H1 (cell line): ENCODE data around the gene A4GALT. TPM values are rescaled to one million over a fixed set of nuclear protein-coding genes. Genes with fewer than 3 reads are reported as not detected.

Source experiments
- CTCF ChIA-PET: fragments of 300-600 bp; sonication (Branson Sonifier 250); formaldehyde crosslinking; loops from one replicate; lab custom pipeline; 2021; ENCODE audit not compliant: partially characterized antibody; lab: Charles Lee
- POLR2A ChIA-PET: fragments of 300-600 bp; sonication (Branson Sonifier 250); formaldehyde crosslinking; loops from one replicate; lab custom pipeline; 2021; ENCODE audit warnings: inconsistent platforms; ENCODE audit not compliant: partially characterized antibody; lab: Charles Lee
- DNase-seq, 2 experiments: peaks; one replicate each; pipeline versions ENCODE4 v3.0.0 to v3.0.0-alpha.2; 2010 to 2022; ENCODE audit warnings: low spot score in 2 of 2, low read depth in 1 of 2, mixed read lengths in 1 of 2
- FAIRE-seq: peaks from 2 replicates; lab custom pipeline; 2011; peaks lifted over from hg19 to GRCh38; lab: Jason Lieb, UNC
- H2AFZ ChIP-seq: 2 replicates; pipeline ENCODE4 v1.8.1; 2012; ENCODE audit warnings: low read length, inconsistent platforms
- H2AK5ac ChIP-seq: 2 replicates; pipeline ENCODE4 v1.6.1; 2013; ENCODE audit warnings: low read depth, low read length
- H2BK120ac ChIP-seq: replicated peaks from 2 replicates; pipeline ENCODE3; 2013; ENCODE audit warnings: low read depth, low read length, inconsistent platforms
- H2BK12ac ChIP-seq: 2 replicates; pipeline ENCODE4 v1.6.1; 2013; ENCODE audit warnings: low read depth, low read length
- H2BK15ac ChIP-seq: 2 replicates; pipeline ENCODE4 v1.6.1; 2013; ENCODE audit warnings: low read length
- H2BK20ac ChIP-seq: 2 replicates; pipeline ENCODE4 v1.6.1; 2013; ENCODE audit warnings: low read length
- H2BK5ac ChIP-seq: 2 replicates; pipeline ENCODE4 v1.6.1; 2013; ENCODE audit warnings: low read depth, low read length
- H3K14ac ChIP-seq: 2 replicates; pipeline ENCODE4 v1.6.1; 2013; ENCODE audit warnings: inconsistent platforms; ENCODE audit not compliant: insufficient read length
- H3K18ac ChIP-seq: 2 replicates; pipeline ENCODE4 v1.6.1; 2013; ENCODE audit warnings: low read length; ENCODE audit errors: extremely low read depth
- H3K23ac ChIP-seq: 2 replicates; pipeline ENCODE4 v1.6.1; 2013; ENCODE audit warnings: inconsistent platforms; ENCODE audit not compliant: insufficient read length
- H3K23me2 ChIP-seq: 2 replicates; pipeline ENCODE4 v1.6.1; 2013; ENCODE audit warnings: low read depth, low read length
- H3K27ac ChIP-seq: 2 replicates; pipeline ENCODE4 v1.6.1; 2011; ENCODE audit warnings: low read depth, low read length, inconsistent platforms
- H3K27me3 ChIP-seq, 4 experiments: replicated peaks in 1 of 4; 1 replicate in 1 of 4; 2 replicates in 3 of 4; pipeline versions ENCODE4 v1.6.1 to v1.8.1; 2011 to 2013; ENCODE audit warnings: low read length in 3 of 4, mild to moderate bottlenecking in 3 of 4, inconsistent platforms in 2 of 4, mixed read lengths in 2 of 4, moderate library complexity in 1 of 4; ENCODE audit not compliant: control insufficient read depth in 3 of 4, insufficient read depth in 3 of 4; ENCODE audit errors: extremely low read depth in 1 of 4
- H3K36me3 ChIP-seq, 4 experiments: 2 replicates each; pipeline versions ENCODE4 v1.6.1 to v1.8.1; 2011 to 2013; ENCODE audit warnings: mild to moderate bottlenecking in 4 of 4, low read length in 3 of 4, moderate library complexity in 2 of 4, control low read depth in 1 of 4, inconsistent platforms in 1 of 4; ENCODE audit not compliant: insufficient read depth in 4 of 4, control insufficient read depth in 2 of 4
- H3K4ac ChIP-seq: replicated peaks from 2 replicates; pipeline ENCODE3; 2013; ENCODE audit warnings: low read length, low read depth, mixed read lengths, inconsistent platforms; ENCODE audit not compliant: insufficient read length
- H3K4me1 ChIP-seq, 4 experiments: replicated peaks in 1 of 4; 1 replicate in 1 of 4; 2 replicates in 3 of 4; pipeline versions ENCODE4 v1.6.1 to v1.8.1; 2011 to 2013; ENCODE audit warnings: low read length in 3 of 4, inconsistent platforms in 2 of 4, mixed read lengths in 1 of 4; ENCODE audit not compliant: insufficient read depth in 4 of 4, control insufficient read depth in 3 of 4
- H3K4me2 ChIP-seq, 2 experiments: 2 replicates each; pipeline versions ENCODE4 v1.6.1 to v1.8.1; 2011 to 2013; ENCODE audit warnings: low read depth in 2 of 2, low read length in 2 of 2, control low read depth in 1 of 2, inconsistent platforms in 1 of 2, mild to moderate bottlenecking in 1 of 2; ENCODE audit not compliant: insufficient read depth in 1 of 2
- H3K4me3 ChIP-seq, 4 experiments: fragments of 200-600, 300-600 bp in 1 of 4; sonication (generic), shearing (Covaris generic), sonication (Bioruptor Twin) in 1 of 4; 2 replicates each; pipeline versions ENCODE4 v1.5.1 to v1.8.1; 2011 to 2016; ENCODE audit warnings: low read length in 4 of 4, low read depth in 3 of 4, control low read depth in 2 of 4, inconsistent platforms in 2 of 4, mild to moderate bottlenecking in 2 of 4, mixed read lengths in 1 of 4, moderate library complexity in 1 of 4; ENCODE audit not compliant: insufficient read depth in 2 of 4; ENCODE audit errors: extremely low read depth in 1 of 4
- H3K56ac ChIP-seq: replicated peaks from 2 replicates; pipeline ENCODE3; 2013; ENCODE audit warnings: low read depth, mild to moderate bottlenecking, mixed read lengths, low read length, inconsistent platforms; ENCODE audit not compliant: insufficient read length
- H3K79me1 ChIP-seq: 2 replicates; pipeline ENCODE4 v1.6.1; 2013; ENCODE audit warnings: low read depth, low read length, control low read depth
- H3K79me2 ChIP-seq, 2 experiments: 2 replicates each; pipeline versions ENCODE4 v1.6.1 to v1.8.1; 2012 to 2013; ENCODE audit warnings: low read length in 2 of 2, mild to moderate bottlenecking in 2 of 2, inconsistent platforms in 1 of 2; ENCODE audit not compliant: insufficient read depth in 2 of 2, control insufficient read depth in 1 of 2
- H3K9ac ChIP-seq, 4 experiments: replicated peaks in 1 of 4; 1 replicate in 1 of 4; 2 replicates in 3 of 4; pipeline versions ENCODE4 v1.6.1 to v1.8.1; 2011 to 2013; ENCODE audit warnings: low read depth in 3 of 4, low read length in 3 of 4, control low read depth in 2 of 4, mild to moderate bottlenecking in 2 of 4, moderate library complexity in 2 of 4, inconsistent platforms in 1 of 4; ENCODE audit errors: extremely low read depth in 1 of 4
- H3K9me3 ChIP-seq, 2 experiments: 2 replicates each; pipeline versions ENCODE4 v1.6.1 to v1.8.1; 2012 to 2013; ENCODE audit warnings: mild to moderate bottlenecking in 2 of 2, moderate library complexity in 2 of 2, control low read depth in 1 of 2, inconsistent platforms in 1 of 2, low read depth in 1 of 2, low read length in 1 of 2, mixed read lengths in 1 of 2; ENCODE audit not compliant: insufficient read depth in 2 of 2
- H4K20me1 ChIP-seq, 2 experiments: replicated peaks in 1 of 2; 2 replicates each; pipeline versions ENCODE3 to v1.8.1; 2011 to 2013; ENCODE audit warnings: inconsistent platforms in 2 of 2, low read length in 2 of 2, mild to moderate bottlenecking in 1 of 2; ENCODE audit not compliant: insufficient read depth in 2 of 2, control insufficient read depth in 1 of 2
- H4K5ac ChIP-seq: 2 replicates; pipeline ENCODE4 v1.6.1; 2013; ENCODE audit warnings: low read length, low read depth, mixed read lengths, inconsistent platforms; ENCODE audit not compliant: insufficient read length
- H4K8ac ChIP-seq: 2 replicates; pipeline ENCODE4 v1.8.0; 2013; ENCODE audit warnings: mild to moderate bottlenecking, moderate library complexity, low read length, inconsistent platforms; ENCODE audit not compliant: insufficient read depth; ENCODE audit errors: extremely low read depth
- H4K91ac ChIP-seq: replicated peaks from 2 replicates; pipeline ENCODE3; 2013; ENCODE audit warnings: low read length, mixed read lengths, inconsistent platforms; ENCODE audit not compliant: insufficient read length
- ASH2L ChIP-seq: fragments of 200-600, 300-600 bp; sonication (generic); IDR thresholded peaks from one replicate; pipeline ENCODE4 v1.7.1; 2017; ENCODE audit warnings: low read length
- BCL11A ChIP-seq, 2 experiments: IDR thresholded peaks; one replicate each; pipeline ENCODE4 v1.6.1; 2011; ENCODE audit warnings: low read depth in 2 of 2, low read length in 2 of 2, mild to moderate bottlenecking in 2 of 2
- CTBP2 ChIP-seq: IDR thresholded peaks from 2 replicates; pipeline ENCODE4 v1.7.0; 2011; ENCODE audit warnings: borderline replicate concordance, mild to moderate bottlenecking, moderate library complexity, mixed read lengths, low read length; ENCODE audit not compliant: insufficient read depth, insufficient read length
- MAX ChIP-seq: IDR thresholded peaks from 2 replicates; pipeline ENCODE4 v1.6.1; 2012; ENCODE audit warnings: inconsistent platforms
- NRF1 ChIP-seq: IDR thresholded peaks from 2 replicates; pipeline ENCODE4 v1.6.1; 2011; ENCODE audit warnings: mild to moderate bottlenecking, low read depth, low read length, improper control_type of control experiment
- RXRA ChIP-seq: IDR thresholded peaks from 2 replicates; pipeline ENCODE4 v1.6.1; 2011; ENCODE audit warnings: low read depth, mild to moderate bottlenecking, low read length, moderate library complexity; ENCODE audit not compliant: insufficient read depth
- SRF ChIP-seq: IDR thresholded peaks from 2 replicates; pipeline ENCODE4 v1.6.1; 2011; ENCODE audit warnings: mild to moderate bottlenecking, low read depth, low read length, moderate library complexity
- TBP ChIP-seq: IDR thresholded peaks from 2 replicates; pipeline ENCODE4 v1.6.1; 2011; ENCODE audit warnings: low read depth, low read length, improper control_type of control experiment
- TCF12 ChIP-seq: IDR thresholded peaks from 2 replicates; pipeline ENCODE4 v1.6.1; 2011; ENCODE audit warnings: low read depth, mild to moderate bottlenecking, low read length
- TEAD4 ChIP-seq: IDR thresholded peaks from 2 replicates; pipeline ENCODE4 v1.6.1; 2012; ENCODE audit warnings: low read depth, low read length, inconsistent platforms, mixed read lengths
- WGBS, 2 experiments: shearing (Covaris generic) in 1 of 2; methylation state at CpG; one replicate each; pipeline versions ENCODE4 v1.1.6 to v1.1.7; 2013 to 2015; ENCODE audit warnings: low lambda C conversion rate in 2 of 2, mixed read lengths in 2 of 2, inconsistent platforms in 1 of 2, low coverage in 1 of 2, missing lambda C conversion rate in 1 of 2; ENCODE audit not compliant: insufficient replicate concordance in 2 of 2, insufficient coverage in 1 of 2, insufficient read length in 1 of 2; ENCODE audit errors: extremely low coverage in 1 of 2, missing lambda C conversion rate in 1 of 2; 5-methylcytosine and 5-hydroxymethylcytosine counted together
- polyA plus RNA-seq, 7 experiments: library from polyadenylated mRNA; depleted of rRNA in 3 of 7; stranded (reverse) in 5 of 7; unstranded in 2 of 7; fragments of >200 nt in 5 of 7; fragments of 200-250 nt in 2 of 7; gene quantifications; 1 replicate in 5 of 7; 2 replicates in 1 of 7; 4 replicates in 1 of 7; pipeline versions ENCODE4 v1.2.1 to v1.2.3, GENCODE V29; 2011 to 2013; ENCODE audit warnings: missing spikeins in 2 of 7, mixed read lengths in 2 of 7
- total RNA-seq: library from RNA; stranded (reverse); fragmentation: NEBNext Ultra II Directional; extraction: Animal tissue kit (Norgen Biotek cat#: 25700); gene quantifications from 2 replicates; pipeline ENCODE4 v1.2.1, GENCODE V29; 2021
- TF ChIP-seq, protein P1 (sequence below): IDR thresholded peaks from 2 replicates; pipeline ENCODE4 v1.6.1; 2012; ENCODE audit warnings: low read length, inconsistent platforms

Gene A4GALT
- total and polyA plus RNA-seq, 2 of the 8 experiments (the other 6 are each of a cell fraction or from before 2014, with no cell fraction given): 7.2 to 13.8 TPM

GRCh38 chr22:42704896-42705295 lies 15.8 kb downstream of the A4GALT start:
- peaks cover under 1 to 5% (median 1%) of the 10 kb centered on the region in 4 experiments; a peak in 6 of 7 replicates for H3K4me1 ChIP-seq
- H3K4ac ChIP-seq: no peak overlapping the region
- H4K91ac ChIP-seq: no peak overlapping the region
- no peak overlapping the region for H2BK15ac ChIP-seq
- H4K8ac ChIP-seq: no peak overlapping the region
- no peak overlapping the region for H3K14ac ChIP-seq
- H3K79me1 ChIP-seq: 0 out of 2 replicates have a peak, but pooled peaks cover 3% of the 10 kb centered on the region
- H3K4me2 ChIP-seq: no peak overlapping the region
- no peak overlapping the region for H2BK120ac ChIP-seq
- H3K79me2 ChIP-seq: no peaks in the 10 kb centered on the region
- H3K27me3 ChIP-seq: no peaks in the 10 kb centered on the region
- ChIA-PET CTCF (no interaction called here), POLR2A (interaction anchor here (1.0 kb wide), 1 partner anchor 84 kb away, joined by 3 read pairs; no protein-coding TSS in a partner anchor)
- H2BK5ac ChIP-seq: no peak overlapping the region
- FAIRE-seq (no peak), DNase-seq (no peak)
- no peak overlapping the region for H2AFZ ChIP-seq
- no peaks in the 10 kb centered on the region for H3K9me3 ChIP-seq
- no peak overlapping the region for H3K18ac ChIP-seq
- no peak overlapping the region for H2BK12ac ChIP-seq
- WGBS, 2 experiments: 81% methylated on average over 4 of the region's 4 CpGs; no CpG with 5 or more reads in 1 of the 2 experiments
- no peak overlapping the region for H4K5ac ChIP-seq
- no peak overlapping the region for H2AK5ac ChIP-seq
- 0 out of 2 replicates have a peak, but pooled peaks cover 2% of the 10 kb centered on the region for H3K23me2 ChIP-seq
- H2BK20ac ChIP-seq: no peak overlapping the region
- H3K9ac ChIP-seq: no peak overlapping the region
- peaks cover 0 to 3% of the 10 kb centered on the region in 2 experiments for H4K20me1 ChIP-seq
- H3K23ac ChIP-seq: no peak overlapping the region
- no peak overlapping the region for H3K27ac ChIP-seq
- no peak overlapping the region for H3K56ac ChIP-seq
- H3K36me3 ChIP-seq: no peaks in the 10 kb centered on the region
- no peak overlapping the region for H3K4me3 ChIP-seq
- TF ChIP-seq SRF: no peak
- TF ChIP-seq, protein P1, sequence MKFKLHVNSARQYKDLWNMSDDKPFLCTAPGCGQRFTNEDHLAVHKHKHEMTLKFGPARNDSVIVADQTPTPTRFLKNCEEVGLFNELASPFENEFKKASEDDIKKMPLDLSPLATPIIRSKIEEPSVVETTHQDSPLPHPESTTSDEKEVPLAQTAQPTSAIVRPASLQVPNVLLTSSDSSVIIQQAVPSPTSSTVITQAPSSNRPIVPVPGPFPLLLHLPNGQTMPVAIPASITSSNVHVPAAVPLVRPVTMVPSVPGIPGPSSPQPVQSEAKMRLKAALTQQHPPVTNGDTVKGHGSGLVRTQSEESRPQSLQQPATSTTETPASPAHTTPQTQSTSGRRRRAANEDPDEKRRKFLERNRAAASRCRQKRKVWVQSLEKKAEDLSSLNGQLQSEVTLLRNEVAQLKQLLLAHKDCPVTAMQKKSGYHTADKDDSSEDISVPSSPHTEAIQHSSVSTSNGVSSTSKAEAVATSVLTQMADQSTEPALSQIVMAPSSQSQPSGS: no peak
- TF ChIP-seq TCF12: no peak
- TF ChIP-seq NRF1: no peak
- no peak for TF ChIP-seq ASH2L
- TF ChIP-seq MAX: no peak
- TF ChIP-seq BCL11A (IDR thresholded peaks at IDR 0.05; ENCODE audit: low read depth in 2 of 2, low read length in 2 of 2): no peak
- TF ChIP-seq TEAD4: no peak
- no peak for TF ChIP-seq CTBP2
- no peak for TF ChIP-seq RXRA
- no peak for TF ChIP-seq TBP
